ENCODE data around the gene GCC2.
"Not testable (repeated sequence)": the region's sequence is repeated elsewhere in the genome, so short reads cannot be mapped to it uniquely, and the experiment has no call there.

GCC2 gene

DNA sequence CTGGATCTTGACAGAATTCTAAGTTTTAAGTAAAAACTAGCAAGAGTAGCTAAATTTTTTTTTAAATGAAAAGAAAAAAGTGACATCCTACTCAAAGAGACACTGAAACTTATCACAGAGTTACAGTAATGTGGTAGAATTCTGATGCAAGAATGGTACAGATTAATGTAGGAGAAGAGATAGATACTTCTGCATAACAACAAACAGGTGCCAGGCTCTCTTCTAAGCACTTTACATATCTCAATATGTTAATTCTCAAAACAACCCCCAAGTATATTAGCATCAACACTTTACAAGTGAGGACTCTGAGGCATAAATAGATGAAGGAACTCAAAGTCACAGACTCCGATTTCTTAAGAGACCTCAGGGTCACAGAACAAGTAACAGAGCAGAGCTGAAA, 28.1 kb downstream of the GCC2 start:
- H3K4me3 ChIP-seq, result no peak overlapping the region
- H3K27ac ChIP-seq, result no peak overlapping the region
- no peak for DNase-seq (ENCODE audit: low spot score)
- TF ChIP-seq, protein P1, sequence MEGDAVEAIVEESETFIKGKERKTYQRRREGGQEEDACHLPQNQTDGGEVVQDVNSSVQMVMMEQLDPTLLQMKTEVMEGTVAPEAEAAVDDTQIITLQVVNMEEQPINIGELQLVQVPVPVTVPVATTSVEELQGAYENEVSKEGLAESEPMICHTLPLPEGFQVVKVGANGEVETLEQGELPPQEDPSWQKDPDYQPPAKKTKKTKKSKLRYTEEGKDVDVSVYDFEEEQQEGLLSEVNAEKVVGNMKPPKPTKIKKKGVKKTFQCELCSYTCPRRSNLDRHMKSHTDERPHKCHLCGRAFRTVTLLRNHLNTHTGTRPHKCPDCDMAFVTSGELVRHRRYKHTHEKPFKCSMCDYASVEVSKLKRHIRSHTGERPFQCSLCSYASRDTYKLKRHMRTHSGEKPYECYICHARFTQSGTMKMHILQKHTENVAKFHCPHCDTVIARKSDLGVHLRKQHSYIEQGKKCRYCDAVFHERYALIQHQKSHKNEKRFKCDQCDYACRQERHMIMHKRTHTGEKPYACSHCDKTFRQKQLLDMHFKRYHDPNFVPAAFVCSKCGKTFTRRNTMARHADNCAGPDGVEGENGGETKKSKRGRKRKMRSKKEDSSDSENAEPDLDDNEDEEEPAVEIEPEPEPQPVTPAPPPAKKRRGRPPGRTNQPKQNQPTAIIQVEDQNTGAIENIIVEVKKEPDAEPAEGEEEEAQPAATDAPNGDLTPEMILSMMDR (IDR thresholded peaks at IDR 0.05), result no peak

DNA sequence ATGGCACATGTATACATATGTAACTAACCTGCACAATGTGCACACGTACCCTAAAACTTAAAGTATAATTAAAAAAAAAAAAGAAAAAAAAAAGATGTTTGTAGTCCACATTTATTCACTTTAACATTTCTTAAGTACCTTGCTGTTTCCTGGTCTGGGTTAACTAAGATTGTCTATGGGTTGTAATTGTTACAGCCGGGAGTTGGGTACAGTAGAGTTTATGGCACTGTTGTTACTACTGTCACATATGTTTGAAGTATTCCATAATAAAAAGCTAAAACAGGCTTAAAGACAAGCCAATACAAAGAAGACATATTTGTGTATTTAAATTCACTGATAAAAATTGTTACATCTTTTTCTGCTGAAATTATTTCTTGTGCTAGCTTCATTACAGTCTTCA, 36.2 kb downstream of the GCC2 start:
- TF ChIP-seq, protein P1 (IDR thresholded peaks at IDR 0.05), result no peak

DNA sequence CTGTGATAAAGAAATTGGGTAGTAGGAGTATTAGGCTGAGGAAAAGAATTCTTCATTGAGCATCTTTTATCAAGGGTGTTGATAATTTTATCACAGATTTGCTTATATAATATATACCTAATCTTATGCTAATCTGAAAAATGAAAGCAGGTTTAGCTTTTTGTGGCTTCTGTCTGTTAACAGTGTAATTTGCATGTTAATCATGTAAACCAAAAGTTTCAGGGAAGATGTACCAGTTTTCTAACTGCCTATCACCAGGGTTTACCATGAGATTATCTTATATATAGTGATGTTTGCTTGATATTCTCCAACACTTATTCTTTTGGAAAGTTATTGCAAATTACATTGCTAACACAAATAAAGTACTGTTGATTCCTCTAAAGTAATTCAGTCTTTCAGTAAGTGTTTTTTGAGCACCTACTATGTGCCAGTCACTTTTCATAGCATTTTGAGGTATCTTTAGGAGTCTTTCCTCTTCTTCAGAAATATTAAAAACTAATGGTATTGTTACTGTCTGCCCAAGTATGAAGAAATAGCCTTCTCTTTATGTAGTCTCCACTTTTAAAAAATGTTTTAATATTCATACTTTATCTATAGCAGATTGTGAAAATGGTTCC, 41.6 kb downstream of the GCC2 start:
- Histone ChIP-seq H3K4me3 (no peak overlapping the region), H3K27ac (no peak overlapping the region)
- TF ChIP-seq, protein P1 (IDR thresholded peaks at IDR 0.05), result no peak
- no peak for DNase-seq (ENCODE audit: low spot score)

More for the DNA sequence above, 36.2 kb downstream of the GCC2 start:
- no peak overlapping the region for H3K27ac ChIP-seq
- H3K4me3 ChIP-seq, result no peak overlapping the region
- DNase-seq (ENCODE audit: low spot score), result no peak

DNA sequence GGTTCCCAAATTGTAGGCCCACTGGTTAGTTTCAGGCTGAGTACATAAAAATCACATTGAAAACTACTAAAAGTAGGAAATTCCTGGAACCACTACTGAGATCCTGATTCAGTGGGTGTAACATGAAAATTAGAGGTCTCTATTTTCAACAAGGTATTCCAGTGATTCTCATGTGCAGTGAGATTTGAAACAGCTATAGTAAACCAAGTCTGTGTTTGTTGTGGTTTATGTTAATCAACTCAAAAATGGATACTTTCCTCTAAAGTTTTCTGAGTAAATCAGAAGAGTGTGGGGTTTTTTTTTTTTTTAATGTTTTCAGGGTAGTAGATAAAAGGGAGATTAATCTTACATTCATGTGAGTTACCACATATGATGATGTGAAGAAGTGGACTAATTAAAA, 42.8 kb downstream of the GCC2 start:
- Histone ChIP-seq H3K4me3 (no peak overlapping the region), H3K27ac (no peak overlapping the region)
- DNase-seq (ENCODE audit: low spot score), result no peak
- TF ChIP-seq, protein P1 (IDR thresholded peaks at IDR 0.05), result no peak

DNA sequence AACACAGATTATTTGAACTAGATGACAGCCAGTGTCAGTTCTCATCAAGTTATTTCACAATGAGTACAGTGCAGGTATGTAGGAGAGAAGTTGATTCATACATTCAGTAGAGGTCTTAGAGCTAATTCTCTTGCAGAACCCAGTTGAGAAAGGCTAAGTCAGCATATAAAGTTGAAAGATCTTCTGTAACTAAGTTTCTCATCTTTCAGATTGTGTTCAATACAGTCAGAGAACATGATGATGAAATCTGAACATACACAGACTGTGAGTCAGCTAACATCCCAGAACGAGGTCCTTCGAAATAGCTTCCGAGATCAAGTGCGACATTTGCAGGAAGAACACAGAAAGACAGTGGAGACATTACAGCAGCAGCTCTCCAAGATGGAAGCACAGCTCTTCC, 43.4 kb downstream of the GCC2 start:
- TF ChIP-seq, protein P1 (IDR thresholded peaks at IDR 0.05), result no peak
- H3K4me3 ChIP-seq, result no peak overlapping the region
- DNase-seq (ENCODE audit: low spot score), result no peak
- no peak overlapping the region for H3K27ac ChIP-seq

DNA sequence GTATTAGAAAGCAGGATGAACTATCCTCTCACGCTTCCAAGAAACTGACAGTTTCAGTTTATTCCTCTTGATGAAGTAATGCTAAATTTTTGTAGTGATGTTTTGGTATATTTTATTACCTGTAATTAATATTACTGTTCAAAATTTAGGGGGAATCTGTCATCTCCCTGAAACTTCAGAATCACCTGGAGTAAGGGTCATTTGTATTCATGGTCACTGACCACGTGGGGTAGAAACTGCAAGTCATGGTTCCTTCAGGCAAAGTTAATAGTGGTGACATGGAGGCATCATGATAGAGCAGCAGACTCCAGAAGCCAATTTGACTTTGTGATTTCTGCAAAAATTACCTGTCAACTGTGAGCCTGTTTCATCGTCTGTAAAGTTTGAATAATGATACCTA, 47.2 kb downstream of the GCC2 start:
- not testable (repeated sequence) for H3K4me3 ChIP-seq; DNase-seq (ENCODE audit: low spot score); H3K27ac ChIP-seq

DNA sequence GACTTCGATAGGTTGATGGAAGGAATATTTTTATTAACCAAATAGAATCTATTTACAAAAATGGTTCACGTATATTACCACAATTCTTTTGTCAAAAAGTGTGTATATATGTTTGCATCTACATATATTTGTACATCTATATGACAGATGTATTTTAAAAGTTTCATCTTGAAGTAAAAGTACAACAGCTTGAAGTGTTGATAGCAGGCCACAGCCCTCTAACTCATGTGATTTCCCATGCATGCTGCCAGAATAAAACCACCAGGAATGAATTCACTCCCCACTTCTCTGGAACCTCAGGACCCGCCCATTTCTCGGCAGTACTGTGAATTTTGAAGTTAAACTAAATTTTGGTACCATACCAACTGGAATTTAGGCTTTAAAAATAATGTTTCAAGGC, 58.6 kb downstream of the GCC2 start:
- not testable (repeated sequence) for DNase-seq (ENCODE audit: low spot score); H3K27ac ChIP-seq; H3K4me3 ChIP-seq

DNA sequence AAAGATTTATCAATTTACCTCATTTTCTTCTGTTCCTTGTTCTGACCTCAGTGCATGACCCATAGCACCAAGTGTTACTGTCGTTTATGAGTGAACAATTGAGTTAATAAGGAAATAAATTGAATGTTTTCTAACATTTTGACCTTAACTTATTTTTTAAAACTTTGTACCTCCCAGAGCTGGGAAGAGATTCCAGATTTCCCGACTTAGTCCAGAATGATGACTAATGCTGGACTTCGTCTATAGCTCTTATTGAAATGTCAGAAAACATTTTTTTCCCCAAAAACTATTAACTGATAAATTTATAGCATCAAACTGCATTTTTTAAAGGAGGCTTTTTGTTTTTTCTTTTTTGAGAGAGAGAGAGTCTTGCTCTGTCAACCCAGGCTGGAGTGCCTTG, 63.4 kb downstream of the GCC2 start:
- H3K4me3 ChIP-seq; H3K27ac ChIP-seq; DNase-seq (ENCODE audit: low spot score): not testable (repeated sequence)

DNA sequence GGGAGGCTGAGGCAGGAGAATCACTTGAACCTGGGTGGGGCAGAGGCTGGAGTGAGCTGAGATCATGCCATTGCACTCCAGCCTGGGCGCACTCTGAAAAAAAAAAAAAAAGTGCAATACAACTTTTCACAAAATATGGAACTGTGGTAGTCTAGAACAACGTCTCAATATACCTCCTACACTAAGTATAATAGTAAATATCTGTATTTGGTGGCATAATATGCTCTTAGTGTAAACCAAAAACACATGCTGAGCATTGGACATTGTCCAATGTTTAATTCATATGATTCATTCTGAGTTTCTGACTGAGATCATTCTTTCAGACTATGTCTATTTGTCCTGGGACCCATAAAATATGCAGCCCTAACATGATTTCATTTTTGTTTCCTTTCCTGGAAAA, 65.5 kb downstream of the GCC2 start:
- not testable (repeated sequence) for H3K4me3 ChIP-seq; DNase-seq (ENCODE audit: low spot score); H3K27ac ChIP-seq

DNA sequence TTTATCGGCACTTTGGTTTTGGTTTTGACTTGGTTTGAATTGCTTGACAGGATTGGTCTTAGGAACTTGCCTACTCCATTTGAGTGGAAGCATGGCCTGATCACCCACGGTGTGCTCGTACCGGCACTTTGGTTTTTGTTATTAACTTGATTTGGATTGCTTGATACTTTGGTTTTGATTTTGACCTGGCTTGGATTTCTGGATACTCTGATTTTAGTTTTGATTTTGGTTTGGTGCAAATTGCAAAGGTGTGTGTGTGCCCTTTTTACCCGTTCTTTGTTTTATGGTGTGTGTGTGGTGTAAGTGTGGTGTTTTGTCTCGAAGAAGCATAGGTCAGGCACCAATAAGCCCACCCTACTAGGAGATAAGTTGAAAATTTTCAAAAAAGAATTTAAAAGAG, 75.7 kb downstream of the GCC2 start:
- not testable (repeated sequence) for H3K27ac ChIP-seq; H3K4me3 ChIP-seq; DNase-seq (ENCODE audit: low spot score)

DNA sequence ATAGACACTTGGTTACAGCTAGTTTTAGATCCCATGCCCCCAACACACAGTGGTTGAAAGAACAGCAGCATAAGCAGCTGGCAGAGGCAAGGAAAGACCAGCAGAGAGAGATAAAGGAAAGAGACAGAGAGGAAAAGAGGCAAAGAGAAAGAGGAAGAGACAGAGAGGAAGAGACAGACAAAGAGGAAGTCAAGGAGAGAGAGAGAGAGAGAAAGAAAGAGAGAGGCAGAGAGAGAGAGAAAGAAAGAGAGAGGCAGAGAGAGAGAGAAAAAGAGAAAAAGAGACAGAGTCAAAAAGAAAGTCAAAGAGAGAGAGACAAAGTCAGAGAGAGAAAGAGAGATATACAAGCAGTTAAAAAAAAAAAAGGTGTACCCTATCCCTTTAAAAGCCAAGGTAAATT, 76.3 kb downstream of the GCC2 start:
- H3K4me3 ChIP-seq; DNase-seq (ENCODE audit: low spot score); H3K27ac ChIP-seq: not testable (repeated sequence)

All from coronary artery (tissue), 2 donors.